IPS DF 6.9 (cell line): Measurements from ENCODE around the gene MAPK13.

Experiments
- DNase-seq: peaks from one replicate; pipeline ENCODE4 v3.0.0-alpha.2; 2013; ENCODE audit warnings: low read depth, low spot score
- H3K27ac ChIP-seq: one replicate; pipeline ENCODE4 v1.5.1; 2013; ENCODE audit warnings: low read length, control low read depth
- H3K27me3 ChIP-seq: 2 replicates; pipeline ENCODE4 v1.6.1; 2013; ENCODE audit warnings: mild to moderate bottlenecking, low read length; ENCODE audit not compliant: control insufficient read depth, insufficient read depth
- H3K36me3 ChIP-seq: 2 replicates; pipeline ENCODE4 v1.6.1; 2013; ENCODE audit warnings: low read length; ENCODE audit not compliant: control insufficient read depth, insufficient read depth
- H3K4me1 ChIP-seq: 2 replicates; pipeline ENCODE4 v1.6.1; 2013; ENCODE audit warnings: low read length; ENCODE audit not compliant: control insufficient read depth, insufficient read depth
- H3K4me3 ChIP-seq: 2 replicates; pipeline ENCODE4 v1.5.1; 2013; ENCODE audit warnings: mild to moderate bottlenecking, low read length
- H3K9me3 ChIP-seq: 2 replicates; pipeline ENCODE4 v1.6.1; 2013; ENCODE audit warnings: low read length, inconsistent platforms; ENCODE audit not compliant: control insufficient read depth, insufficient read depth
- WGBS: extraction: QIAGEN DNeasy Blood & Tissue Kit; methylation state at CpG from one replicate; pipeline ENCODE4 v1.1.7; 2013; ENCODE audit warnings: mixed read lengths, missing lambda C conversion rate; ENCODE audit not compliant: insufficient read length, insufficient coverage; 5-methylcytosine and 5-hydroxymethylcytosine counted together

MAPK13 gene

GRCh38 chr6:36147294-36147693 lies 17.0 kb downstream of the MAPK13 start:
- Histone ChIP-seq H3K4me1 (no peaks in the 10 kb centered on the region), H3K36me3 (no peaks in the 10 kb centered on the region), H3K9me3 (no peaks in the 10 kb centered on the region), H3K4me3 (no peak overlapping the region), H3K27ac (no peak overlapping the region), H3K27me3 (no peaks in the 10 kb centered on the region)
- no CpG with 5 or more reads among the region's 3 CpGs for WGBS
- no peak for DNase-seq

DNA sequence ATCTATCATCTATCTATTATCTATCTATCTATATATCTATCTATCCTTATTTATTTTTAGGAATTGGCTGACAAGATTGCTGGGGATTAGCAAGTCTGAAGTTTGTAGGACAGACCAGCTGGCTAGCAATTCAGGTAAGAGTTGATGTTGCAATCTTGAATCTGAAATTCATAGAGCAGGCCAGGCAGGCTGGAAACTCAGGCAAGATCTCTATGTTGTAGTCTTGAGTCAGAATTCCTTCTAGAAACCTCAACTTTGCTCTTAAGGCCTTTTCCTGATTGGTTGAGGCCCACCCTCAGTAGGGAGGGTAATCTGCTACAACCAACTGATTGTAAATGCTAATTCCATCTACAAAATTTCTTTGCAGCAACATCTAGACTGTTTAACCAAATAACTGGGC lies 19.2 kb downstream of the MAPK13 start:
- Histone ChIP-seq H3K27ac (no peak overlapping the region), H3K36me3 (no peaks in the 10 kb centered on the region), H3K4me3 (no peak overlapping the region), H3K27me3 (no peaks in the 10 kb centered on the region), H3K9me3 (no peaks in the 10 kb centered on the region), H3K4me1 (no peaks in the 10 kb centered on the region)
- no peak for DNase-seq

DNA sequence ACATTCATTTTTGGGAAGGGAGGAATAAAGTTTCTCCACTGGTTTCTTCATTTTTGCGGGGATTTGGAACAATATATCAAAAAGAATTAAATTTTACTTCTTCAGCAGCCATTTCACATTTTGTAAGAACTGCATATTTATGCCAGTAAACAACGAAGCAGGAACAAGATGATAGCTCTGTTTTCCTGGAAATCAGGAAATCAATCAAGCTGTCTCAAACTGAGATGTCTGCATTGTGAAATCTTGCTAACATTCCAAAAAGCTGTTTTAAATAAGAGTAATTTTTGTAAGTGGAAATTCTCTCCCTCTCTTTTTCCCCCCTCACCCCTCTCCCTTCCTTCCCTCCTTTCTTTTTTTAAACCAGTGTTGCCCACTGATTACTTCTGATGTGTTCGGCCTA lies 20.0 kb downstream of the MAPK13 start:
- no peak overlapping the region for H3K4me3 ChIP-seq
- H3K4me1 ChIP-seq = no peaks in the 10 kb centered on the region
- H3K27ac ChIP-seq = no peak overlapping the region
- no CpG with 5 or more reads among the region's 3 CpGs for WGBS
- no peak for DNase-seq
- no peaks in the 10 kb centered on the region for H3K36me3 ChIP-seq
- H3K9me3 ChIP-seq = no peaks in the 10 kb centered on the region
- no peaks in the 10 kb centered on the region for H3K27me3 ChIP-seq

DNA sequence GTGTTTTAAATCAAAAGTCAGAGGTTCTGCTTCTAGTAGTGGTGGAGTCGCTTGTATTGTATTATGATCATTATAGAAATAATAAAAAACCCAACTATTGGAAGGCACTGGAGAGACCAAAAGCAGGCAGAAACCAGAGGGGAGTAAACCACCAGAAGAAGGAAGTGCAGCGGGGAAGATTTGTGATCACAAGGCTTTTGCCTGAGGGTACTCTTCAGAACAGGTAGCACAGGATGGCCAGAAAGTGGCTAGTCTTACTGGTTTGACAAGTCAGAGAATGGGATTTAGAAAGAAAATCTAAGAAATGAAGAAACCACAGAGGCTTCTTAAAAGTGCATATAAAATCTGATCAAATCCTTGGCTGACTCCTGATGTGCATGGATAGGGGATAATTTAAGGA lies 24.0 kb downstream of the MAPK13 start:
- H3K36me3 ChIP-seq = no peaks in the 10 kb centered on the region
- no peaks in the 10 kb centered on the region for H3K9me3 ChIP-seq
- no peak for DNase-seq
- no peak overlapping the region for H3K4me3 ChIP-seq
- no peaks in the 10 kb centered on the region for H3K4me1 ChIP-seq
- H3K27ac ChIP-seq = no peak overlapping the region
- WGBS = no CpG with 5 or more reads among the region's 2 CpGs
- H3K27me3 ChIP-seq = no peaks in the 10 kb centered on the region

GRCh38 chr6:36155662-36156061 lies 25.3 kb downstream of the MAPK13 start:
- no peaks in the 10 kb centered on the region for H3K9me3 ChIP-seq
- H3K27me3 ChIP-seq = no peaks in the 10 kb centered on the region
- H3K36me3 ChIP-seq = no peaks in the 10 kb centered on the region
- H3K4me1 ChIP-seq = no peaks in the 10 kb centered on the region
- DNase-seq = no peak
- H3K27ac ChIP-seq = no peak overlapping the region
- no peak overlapping the region for H3K4me3 ChIP-seq
- no CpG with 5 or more reads among the region's 2 CpGs for WGBS

DNA sequence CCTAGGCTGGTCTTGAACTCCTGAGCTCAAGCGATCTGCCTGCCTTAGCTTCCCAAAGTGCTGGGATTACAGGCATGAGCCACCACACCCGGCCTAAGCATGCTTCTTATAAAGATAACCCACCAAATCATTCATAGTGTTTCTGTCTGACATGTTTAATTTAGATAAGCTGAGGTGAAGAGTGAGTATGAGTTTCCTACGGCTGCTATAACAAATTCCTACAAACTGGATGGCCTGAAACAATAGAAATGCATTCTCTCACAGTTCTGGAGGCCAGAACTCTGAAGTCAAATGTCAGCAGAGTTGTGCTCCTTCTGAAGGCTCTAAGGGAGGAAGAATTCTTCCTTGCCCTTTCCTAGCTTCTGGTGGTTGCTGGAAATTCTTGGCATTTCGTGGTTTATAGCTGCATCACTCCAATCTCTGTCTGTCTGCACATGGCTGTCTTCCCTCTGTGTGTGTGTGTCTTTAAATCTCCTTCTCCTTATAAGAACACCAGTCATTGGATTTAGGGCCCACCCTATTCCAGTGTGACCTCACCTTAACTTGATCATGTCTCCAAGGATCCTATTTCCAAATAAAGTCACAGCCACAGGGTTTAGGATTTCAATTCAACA lies 29.9 kb downstream of the MAPK13 start:
- WGBS = no CpG with 5 or more reads among the region's 4 CpGs
- Histone ChIP-seq H3K9me3 (no peaks in the 10 kb centered on the region), H3K27ac (no peak overlapping the region), H3K27me3 (no peaks in the 10 kb centered on the region), H3K4me3 (no peak overlapping the region), H3K36me3 (no peaks in the 10 kb centered on the region), H3K4me1 (no peaks in the 10 kb centered on the region)
- DNase-seq = no peak

GRCh38 chr6:36169023-36170007 lies 39.0 kb downstream of the MAPK13 start:
- 100% methylated on average over 1 of the region's 2 CpGs for WGBS
- Histone ChIP-seq H3K27me3 (no peaks in the 10 kb centered on the region), H3K4me1 (no peaks in the 10 kb centered on the region), H3K4me3 (no peak overlapping the region), H3K9me3 (no peaks in the 10 kb centered on the region), H3K36me3 (no peaks in the 10 kb centered on the region), H3K27ac (no peak overlapping the region)
- DNase-seq = no peak

GRCh38 chr6:36170704-36171103 lies 40.4 kb downstream of the MAPK13 start:
- H3K36me3 ChIP-seq = no peaks in the 10 kb centered on the region
- no peak overlapping the region for H3K27ac ChIP-seq
- H3K4me1 ChIP-seq = no peaks in the 10 kb centered on the region
- H3K4me3 ChIP-seq = no peak overlapping the region
- H3K27me3 ChIP-seq = no peaks in the 10 kb centered on the region
- H3K9me3 ChIP-seq = no peaks in the 10 kb centered on the region
- DNase-seq = no peak
- no CpG with 5 or more reads among the region's 2 CpGs for WGBS

DNA sequence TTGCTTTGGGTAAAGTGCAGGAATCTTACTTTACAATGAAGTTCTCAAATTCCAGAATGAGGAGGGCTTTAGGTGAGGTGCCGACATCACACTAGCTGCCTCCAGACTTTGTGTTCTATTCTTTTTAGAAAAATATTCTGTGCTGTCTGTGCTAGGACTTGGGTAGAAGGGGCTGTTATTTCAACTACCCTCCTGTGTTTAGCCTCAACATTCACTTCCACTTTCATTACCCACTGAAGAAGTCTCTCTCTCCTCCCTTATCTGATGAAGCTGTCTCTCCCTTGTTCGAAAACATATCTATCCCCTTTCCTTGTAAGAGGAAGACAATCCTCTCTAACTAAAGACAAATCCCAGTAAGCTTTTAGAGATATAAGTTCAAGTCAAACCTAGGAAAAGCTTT lies 41.3 kb downstream of the MAPK13 start:
- no peak for DNase-seq
- WGBS = no CpG with 5 or more reads among the region's 2 CpGs
- H3K9me3 ChIP-seq = no peaks in the 10 kb centered on the region
- no peaks in the 10 kb centered on the region for H3K36me3 ChIP-seq
- no peaks in the 10 kb centered on the region for H3K4me1 ChIP-seq
- H3K27ac ChIP-seq = no peak overlapping the region
- H3K27me3 ChIP-seq = no peaks in the 10 kb centered on the region
- H3K4me3 ChIP-seq = no peak overlapping the region

DNA sequence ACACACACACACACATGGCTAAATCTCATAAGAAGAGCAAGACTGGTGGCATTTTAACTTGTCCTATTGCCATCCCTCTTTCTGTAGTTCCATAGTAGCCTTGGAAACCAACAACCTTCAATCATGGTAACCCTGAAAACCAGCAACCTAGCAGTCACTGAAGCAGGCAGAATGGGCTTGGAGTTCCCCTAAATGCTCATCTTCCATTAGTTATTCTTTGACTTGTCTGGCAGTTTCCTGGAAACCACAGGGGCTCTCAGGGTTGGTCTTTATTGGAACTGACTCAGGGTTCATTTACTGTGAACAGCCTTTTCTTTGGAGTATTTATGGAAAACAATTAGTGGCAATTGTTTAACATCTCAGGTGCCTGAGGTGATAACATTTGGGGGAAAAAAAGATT lies 46.9 kb downstream of the MAPK13 start:
- Histone ChIP-seq H3K36me3 (no peaks in the 10 kb centered on the region), H3K27ac (no peak overlapping the region), H3K4me1 (no peaks in the 10 kb centered on the region), H3K9me3 (no peaks in the 10 kb centered on the region), H3K4me3 (no peak overlapping the region), H3K27me3 (no peaks in the 10 kb centered on the region)
- DNase-seq = no peak

DNA sequence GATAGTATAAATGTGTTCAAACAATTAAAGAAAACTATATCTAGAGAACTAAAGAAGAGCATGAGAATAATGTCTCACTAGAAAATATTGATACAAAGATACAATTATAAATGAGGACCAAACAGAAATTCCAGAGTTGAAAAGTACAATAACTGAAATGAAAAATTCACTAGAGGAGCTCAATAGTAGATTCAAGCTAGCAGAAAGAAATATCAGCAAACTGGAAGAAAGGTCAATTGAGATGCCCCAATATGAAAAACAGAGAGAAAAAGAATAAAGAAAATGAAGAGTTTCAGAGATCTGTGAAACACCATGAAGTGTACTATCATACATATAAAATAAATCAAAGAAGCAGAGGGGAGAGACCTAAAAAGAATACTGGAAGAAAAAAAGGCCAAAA lies 48.2 kb downstream of the MAPK13 start:
- no peak overlapping the region for H3K4me3 ChIP-seq
- no peak for DNase-seq
- H3K27me3 ChIP-seq = no peaks in the 10 kb centered on the region
- H3K27ac ChIP-seq = no peak overlapping the region
- H3K9me3 ChIP-seq = no peaks in the 10 kb centered on the region
- no peaks in the 10 kb centered on the region for H3K4me1 ChIP-seq
- H3K36me3 ChIP-seq = no peaks in the 10 kb centered on the region
